Measurements from ENCODE around the gene JPH2. TPM values are rescaled to one million over a fixed set of nuclear protein-coding genes. Genes with fewer than 3 reads are reported as not detected.

JPH2 gene
- total and polyA plus RNA-seq, 4 donors = 0.09 to 1.3 (median 0.17) TPM; not detected in 1

DNA sequence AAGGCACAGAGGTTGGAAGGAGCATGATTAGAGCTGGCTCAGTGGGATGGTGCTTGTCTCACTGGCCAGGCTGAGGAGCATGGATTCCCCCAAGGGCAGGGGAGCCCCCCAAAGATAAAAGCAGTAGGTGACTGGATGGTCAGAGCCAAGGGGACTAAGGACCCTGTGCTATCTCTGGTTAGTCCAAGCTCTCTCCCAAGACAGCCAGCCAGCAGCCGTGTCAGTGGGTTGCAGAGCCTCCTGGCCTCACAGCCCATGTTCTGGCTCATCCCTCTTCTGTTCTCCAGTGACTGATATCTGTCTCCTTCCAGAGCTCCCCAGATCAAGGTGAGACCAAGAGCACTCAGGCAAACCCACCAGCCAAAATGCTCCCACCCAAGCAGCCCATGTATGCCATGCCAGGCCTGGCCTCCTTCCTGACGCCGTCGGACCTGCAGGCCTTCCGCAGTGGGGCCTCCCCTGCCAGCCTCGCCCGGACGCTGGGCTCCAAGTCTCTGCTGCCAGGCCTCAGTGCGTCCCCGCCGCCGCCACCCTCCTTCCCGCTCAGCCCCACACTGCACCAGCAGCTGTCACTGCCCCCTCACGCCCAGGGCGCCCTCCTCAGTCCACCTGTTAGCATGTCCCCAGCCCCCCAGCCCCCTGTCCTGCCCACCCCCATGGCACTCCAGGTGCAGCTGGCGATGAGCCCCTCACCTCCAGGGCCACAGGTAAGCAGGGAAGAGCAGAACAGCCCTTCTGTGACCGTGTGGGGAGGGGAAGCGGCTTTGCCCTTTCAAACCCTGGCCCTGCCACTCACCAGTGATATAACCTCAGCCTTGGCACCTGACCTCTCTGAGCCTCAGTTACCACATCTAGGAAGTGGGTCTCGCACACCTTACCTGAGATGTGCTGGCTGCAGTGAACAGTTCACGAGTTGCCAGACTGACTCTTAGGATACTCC is 121.3 kb downstream of the JPH2 start:
- Histone ChIP-seq H3K27ac (ENCODE audit: low read depth in 1 of 2, low read length in 2 of 2) (no peak overlapping the region), H3K4me3 (ENCODE audit: low read depth in 1 of 3, low read length in 3 of 3) (no peak overlapping the region), H3K36me3 (ENCODE audit: control insufficient read depth in 4 of 4, insufficient read depth in 3 of 4, low read depth in 1 of 4, low read length in 3 of 4) (no peaks in the 10 kb centered on the region), H3K4me1 (ENCODE audit: control insufficient read depth in 4 of 4, insufficient read depth in 4 of 4, low read length in 3 of 4) (no peaks in the 10 kb centered on the region), H3K9ac (ENCODE audit: low read depth in 1 of 2, low read length in 2 of 2) (no peak overlapping the region), H3K9me3 (ENCODE audit: control insufficient read depth in 4 of 4, low read length in 3 of 4) (no peaks in the 10 kb centered on the region), H3K27me3 (ENCODE audit: control insufficient read depth in 4 of 4, insufficient read depth in 4 of 4, low read length in 3 of 4) (no peaks in the 10 kb centered on the region)
- peak; percentile 25 for DNase-seq (ENCODE audit: low spot score)
- TF ChIP-seq SP1 (IDR thresholded peaks at IDR 0.05) (no peak), YY1 (IDR thresholded peaks at IDR 0.05) (no peak), NR2F2 (IDR thresholded peaks at IDR 0.05) (no peak), RAD21 (IDR thresholded peaks at IDR 0.05) (no peak), TAF1 (conservative IDR thresholded peaks at IDR 0.05) (no peak), FOXA1 (IDR thresholded peaks at IDR 0.05) (no peak), FOXA2 (IDR thresholded peaks at IDR 0.05) (no peak), HNF4G (IDR thresholded peaks at IDR 0.05) (no peak)
- TF ChIP-seq, protein P1, sequence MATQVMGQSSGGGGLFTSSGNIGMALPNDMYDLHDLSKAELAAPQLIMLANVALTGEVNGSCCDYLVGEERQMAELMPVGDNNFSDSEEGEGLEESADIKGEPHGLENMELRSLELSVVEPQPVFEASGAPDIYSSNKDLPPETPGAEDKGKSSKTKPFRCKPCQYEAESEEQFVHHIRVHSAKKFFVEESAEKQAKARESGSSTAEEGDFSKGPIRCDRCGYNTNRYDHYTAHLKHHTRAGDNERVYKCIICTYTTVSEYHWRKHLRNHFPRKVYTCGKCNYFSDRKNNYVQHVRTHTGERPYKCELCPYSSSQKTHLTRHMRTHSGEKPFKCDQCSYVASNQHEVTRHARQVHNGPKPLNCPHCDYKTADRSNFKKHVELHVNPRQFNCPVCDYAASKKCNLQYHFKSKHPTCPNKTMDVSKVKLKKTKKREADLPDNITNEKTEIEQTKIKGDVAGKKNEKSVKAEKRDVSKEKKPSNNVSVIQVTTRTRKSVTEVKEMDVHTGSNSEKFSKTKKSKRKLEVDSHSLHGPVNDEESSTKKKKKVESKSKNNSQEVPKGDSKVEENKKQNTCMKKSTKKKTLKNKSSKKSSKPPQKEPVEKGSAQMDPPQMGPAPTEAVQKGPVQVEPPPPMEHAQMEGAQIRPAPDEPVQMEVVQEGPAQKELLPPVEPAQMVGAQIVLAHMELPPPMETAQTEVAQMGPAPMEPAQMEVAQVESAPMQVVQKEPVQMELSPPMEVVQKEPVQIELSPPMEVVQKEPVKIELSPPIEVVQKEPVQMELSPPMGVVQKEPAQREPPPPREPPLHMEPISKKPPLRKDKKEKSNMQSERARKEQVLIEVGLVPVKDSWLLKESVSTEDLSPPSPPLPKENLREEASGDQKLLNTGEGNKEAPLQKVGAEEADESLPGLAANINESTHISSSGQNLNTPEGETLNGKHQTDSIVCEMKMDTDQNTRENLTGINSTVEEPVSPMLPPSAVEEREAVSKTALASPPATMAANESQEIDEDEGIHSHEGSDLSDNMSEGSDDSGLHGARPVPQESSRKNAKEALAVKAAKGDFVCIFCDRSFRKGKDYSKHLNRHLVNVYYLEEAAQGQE (IDR thresholded peaks at IDR 0.05) = no peak
- TF ChIP-seq, protein P2, sequence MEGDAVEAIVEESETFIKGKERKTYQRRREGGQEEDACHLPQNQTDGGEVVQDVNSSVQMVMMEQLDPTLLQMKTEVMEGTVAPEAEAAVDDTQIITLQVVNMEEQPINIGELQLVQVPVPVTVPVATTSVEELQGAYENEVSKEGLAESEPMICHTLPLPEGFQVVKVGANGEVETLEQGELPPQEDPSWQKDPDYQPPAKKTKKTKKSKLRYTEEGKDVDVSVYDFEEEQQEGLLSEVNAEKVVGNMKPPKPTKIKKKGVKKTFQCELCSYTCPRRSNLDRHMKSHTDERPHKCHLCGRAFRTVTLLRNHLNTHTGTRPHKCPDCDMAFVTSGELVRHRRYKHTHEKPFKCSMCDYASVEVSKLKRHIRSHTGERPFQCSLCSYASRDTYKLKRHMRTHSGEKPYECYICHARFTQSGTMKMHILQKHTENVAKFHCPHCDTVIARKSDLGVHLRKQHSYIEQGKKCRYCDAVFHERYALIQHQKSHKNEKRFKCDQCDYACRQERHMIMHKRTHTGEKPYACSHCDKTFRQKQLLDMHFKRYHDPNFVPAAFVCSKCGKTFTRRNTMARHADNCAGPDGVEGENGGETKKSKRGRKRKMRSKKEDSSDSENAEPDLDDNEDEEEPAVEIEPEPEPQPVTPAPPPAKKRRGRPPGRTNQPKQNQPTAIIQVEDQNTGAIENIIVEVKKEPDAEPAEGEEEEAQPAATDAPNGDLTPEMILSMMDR (IDR thresholded peaks at IDR 0.05; ENCODE audit: low read depth, low read length, missing input control) = no peak
- TF ChIP-seq, protein P3, sequence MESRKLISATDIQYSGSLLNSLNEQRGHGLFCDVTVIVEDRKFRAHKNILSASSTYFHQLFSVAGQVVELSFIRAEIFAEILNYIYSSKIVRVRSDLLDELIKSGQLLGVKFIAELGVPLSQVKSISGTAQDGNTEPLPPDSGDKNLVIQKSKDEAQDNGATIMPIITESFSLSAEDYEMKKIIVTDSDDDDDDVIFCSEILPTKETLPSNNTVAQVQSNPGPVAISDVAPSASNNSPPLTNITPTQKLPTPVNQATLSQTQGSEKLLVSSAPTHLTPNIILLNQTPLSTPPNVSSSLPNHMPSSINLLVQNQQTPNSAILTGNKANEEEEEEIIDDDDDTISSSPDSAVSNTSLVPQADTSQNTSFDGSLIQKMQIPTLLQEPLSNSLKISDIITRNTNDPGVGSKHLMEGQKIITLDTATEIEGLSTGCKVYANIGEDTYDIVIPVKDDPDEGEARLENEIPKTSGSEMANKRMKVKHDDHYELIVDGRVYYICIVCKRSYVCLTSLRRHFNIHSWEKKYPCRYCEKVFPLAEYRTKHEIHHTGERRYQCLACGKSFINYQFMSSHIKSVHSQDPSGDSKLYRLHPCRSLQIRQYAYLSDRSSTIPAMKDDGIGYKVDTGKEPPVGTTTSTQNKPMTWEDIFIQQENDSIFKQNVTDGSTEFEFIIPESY (IDR thresholded peaks at IDR 0.05) = no peak
- 96% methylated on average over 20 of the region's 20 CpGs for WGBS

DNA sequence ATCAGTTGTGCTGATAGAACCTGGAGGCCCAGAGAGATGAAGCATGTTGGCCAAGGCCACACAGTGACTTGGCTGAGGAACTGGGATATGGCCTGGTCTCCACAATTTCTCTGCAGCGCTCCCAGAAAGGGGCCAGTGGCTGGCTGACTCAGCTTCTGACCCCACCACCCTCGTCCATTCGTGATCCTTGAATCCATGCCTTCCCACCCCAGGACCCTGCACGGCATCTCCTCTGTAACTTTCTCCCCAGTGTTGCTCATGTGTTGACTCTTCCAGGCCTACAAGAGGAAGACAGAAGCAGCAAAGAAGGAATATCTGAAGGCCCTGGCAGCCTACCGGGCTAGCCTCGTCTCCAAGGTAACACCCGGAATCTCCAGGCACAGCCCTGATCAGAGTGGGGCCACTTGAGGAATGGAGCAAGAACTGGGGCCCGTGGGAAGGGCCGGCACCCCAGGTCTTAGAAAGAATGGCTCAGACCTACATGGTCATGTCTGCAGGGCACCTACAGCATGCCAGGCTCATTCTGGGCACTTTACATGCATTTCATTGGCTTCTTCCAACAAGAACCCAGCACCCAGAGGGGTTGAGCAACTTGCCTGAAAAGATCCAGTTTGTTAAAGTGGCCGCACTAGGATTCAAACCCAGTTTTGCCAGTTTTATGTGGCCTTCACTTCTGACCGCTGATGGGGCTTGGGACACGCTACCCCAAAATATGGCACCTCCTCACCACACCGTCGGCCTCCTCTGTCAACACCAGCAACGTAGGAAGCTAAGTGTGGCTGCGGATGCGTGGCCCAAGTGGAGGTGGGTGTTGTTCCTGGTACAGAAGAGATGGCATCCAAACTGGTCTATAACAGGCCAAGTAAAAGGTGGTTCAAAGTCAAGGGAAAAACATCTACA is 122.2 kb downstream of the JPH2 start:
- DNase-seq (ENCODE audit: low spot score) = peak; percentile 14
- no peaks in the 10 kb centered on the region for H3K27me3 ChIP-seq (ENCODE audit: control insufficient read depth in 4 of 4, insufficient read depth in 4 of 4, low read length in 3 of 4)

More for the DNA sequence above, 122.2 kb downstream of the JPH2 start:
- Histone ChIP-seq H3K4me1 (ENCODE audit: control insufficient read depth in 4 of 4, insufficient read depth in 4 of 4, low read length in 3 of 4) (no peaks in the 10 kb centered on the region), H3K27ac (ENCODE audit: low read depth in 1 of 2, low read length in 2 of 2) (no peak overlapping the region), H3K4me3 (ENCODE audit: low read depth in 1 of 3, low read length in 3 of 3) (no peak overlapping the region), H3K36me3 (ENCODE audit: control insufficient read depth in 4 of 4, insufficient read depth in 3 of 4, low read depth in 1 of 4, low read length in 3 of 4) (no peaks in the 10 kb centered on the region), H3K9me3 (ENCODE audit: control insufficient read depth in 4 of 4, low read length in 3 of 4) (no peaks in the 10 kb centered on the region), H3K9ac (ENCODE audit: low read depth in 1 of 2, low read length in 2 of 2) (no peak overlapping the region)
- TF ChIP-seq GABPA (IDR thresholded peaks at IDR 0.05 in 1 of 2, conservative IDR thresholded peaks at IDR 0.05 in 1 of 2) (no peak), HNF4A (conservative IDR thresholded peaks at IDR 0.05) (no peak), YY1 (IDR thresholded peaks at IDR 0.05) (no peak), FOXA1 (IDR thresholded peaks at IDR 0.05) (no peak), SP1 (IDR thresholded peaks at IDR 0.05) (no peak), RAD21 (IDR thresholded peaks at IDR 0.05) (no peak), RXRA (IDR thresholded peaks at IDR 0.05) (no peak)
- TF ChIP-seq, protein P4, sequence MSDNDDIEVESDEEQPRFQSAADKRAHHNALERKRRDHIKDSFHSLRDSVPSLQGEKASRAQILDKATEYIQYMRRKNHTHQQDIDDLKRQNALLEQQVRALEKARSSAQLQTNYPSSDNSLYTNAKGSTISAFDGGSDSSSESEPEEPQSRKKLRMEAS (IDR thresholded peaks at IDR 0.05) = no peak
- TF ChIP-seq, protein P5, sequence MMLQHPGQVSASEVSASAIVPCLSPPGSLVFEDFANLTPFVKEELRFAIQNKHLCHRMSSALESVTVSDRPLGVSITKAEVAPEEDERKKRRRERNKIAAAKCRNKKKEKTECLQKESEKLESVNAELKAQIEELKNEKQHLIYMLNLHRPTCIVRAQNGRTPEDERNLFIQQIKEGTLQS (IDR thresholded peaks at IDR 0.05) = no peak
- TF ChIP-seq, protein P3 (IDR thresholded peaks at IDR 0.05) = no peak
- 94% methylated on average over 17 of the region's 17 CpGs for WGBS
